ENCODE results near the gene CSNK2A3.

DNA sequence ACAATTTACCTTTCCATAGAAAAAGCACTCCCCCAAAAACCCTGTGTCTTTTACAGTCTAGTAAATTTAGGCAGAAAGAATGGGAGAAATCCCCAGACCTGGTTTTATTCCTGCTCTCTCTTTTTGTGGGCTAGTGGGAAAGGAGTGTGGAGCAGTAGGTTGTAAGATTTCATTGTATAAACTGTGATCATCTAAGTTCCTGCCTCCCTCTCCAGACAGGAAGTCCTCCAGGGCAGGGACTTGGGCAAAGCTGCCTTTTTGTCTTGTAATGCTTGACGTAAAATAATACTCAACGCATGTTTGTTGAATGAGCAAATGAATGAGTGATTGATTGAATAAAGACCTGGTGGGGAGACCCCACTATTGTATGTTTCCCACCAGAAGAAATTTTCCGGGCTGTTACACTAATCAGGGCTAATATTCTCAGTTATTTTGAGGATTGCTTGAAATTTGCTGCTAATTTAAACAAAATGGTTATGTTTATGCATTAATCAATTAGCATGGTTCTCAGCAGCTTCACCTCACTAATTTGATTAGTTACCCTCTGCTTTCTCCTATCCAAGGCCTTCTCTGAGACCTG, 36.3 kb downstream of the CSNK2A3 start:
- TF ChIP-seq, protein P1, sequence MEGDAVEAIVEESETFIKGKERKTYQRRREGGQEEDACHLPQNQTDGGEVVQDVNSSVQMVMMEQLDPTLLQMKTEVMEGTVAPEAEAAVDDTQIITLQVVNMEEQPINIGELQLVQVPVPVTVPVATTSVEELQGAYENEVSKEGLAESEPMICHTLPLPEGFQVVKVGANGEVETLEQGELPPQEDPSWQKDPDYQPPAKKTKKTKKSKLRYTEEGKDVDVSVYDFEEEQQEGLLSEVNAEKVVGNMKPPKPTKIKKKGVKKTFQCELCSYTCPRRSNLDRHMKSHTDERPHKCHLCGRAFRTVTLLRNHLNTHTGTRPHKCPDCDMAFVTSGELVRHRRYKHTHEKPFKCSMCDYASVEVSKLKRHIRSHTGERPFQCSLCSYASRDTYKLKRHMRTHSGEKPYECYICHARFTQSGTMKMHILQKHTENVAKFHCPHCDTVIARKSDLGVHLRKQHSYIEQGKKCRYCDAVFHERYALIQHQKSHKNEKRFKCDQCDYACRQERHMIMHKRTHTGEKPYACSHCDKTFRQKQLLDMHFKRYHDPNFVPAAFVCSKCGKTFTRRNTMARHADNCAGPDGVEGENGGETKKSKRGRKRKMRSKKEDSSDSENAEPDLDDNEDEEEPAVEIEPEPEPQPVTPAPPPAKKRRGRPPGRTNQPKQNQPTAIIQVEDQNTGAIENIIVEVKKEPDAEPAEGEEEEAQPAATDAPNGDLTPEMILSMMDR (conservative IDR thresholded peaks at IDR 0.05) = no peak
- TF ChIP-seq EZH2 (IDR thresholded peaks at IDR 0.05; ENCODE audit: low read depth) = no peak

All from PC-9 (cell line).